Activated gamma-delta T cell (primary cell): ENCODE results near the gene FHOD1.

Source experiments
- DNase-seq: peaks from one replicate; lab custom pipeline; 2025; lab: John Stamatoyannopoulos, UW

The FHOD1 gene

GRCh38 chr16:67277294-67277998, 30.2 kb upstream of the FHOD1 start:
- no peak for DNase-seq

GRCh38 chr16:67275321-67275720, 28.0 kb upstream of the FHOD1 start:
- DNase-seq, result no peak

- DNase-seq, result no peak
Measured at GRCh38 chr16:67271446-67271845, 24.2 kb upstream of the FHOD1 start.

- no peak for DNase-seq
Measured at GRCh38 chr16:67270931-67271338, 23.7 kb upstream of the FHOD1 start.

- DNase-seq, result no peak
Measured at GRCh38 chr16:67269766-67270165, 22.5 kb upstream of the FHOD1 start.

- no peak for DNase-seq
Measured at GRCh38 chr16:67268136-67268579, 20.9 kb upstream of the FHOD1 start.

- no peak for DNase-seq
Measured at GRCh38 chr16:67265834-67266233, 18.6 kb upstream of the FHOD1 start.

- no peak for DNase-seq
Measured at GRCh38 chr16:67264866-67265265, 17.6 kb upstream of the FHOD1 start.

- no peak for DNase-seq
Measured at GRCh38 chr16:67264277-67264676, 17.0 kb upstream of the FHOD1 start.

GRCh38 chr16:67263201-67263600, 15.9 kb upstream of the FHOD1 start:
- DNase-seq, result no peak

GRCh38 chr16:67260426-67261063, 13.3 kb upstream of the FHOD1 start:
- no peak for DNase-seq

GRCh38 chr16:67259705-67260104, 12.4 kb upstream of the FHOD1 start:
- DNase-seq, result no peak

GRCh38 chr16:67258161-67258835, 11.0 kb upstream of the FHOD1 start:
- no peak for DNase-seq

GRCh38 chr16:67257486-67258160, 10.3 kb upstream of the FHOD1 start:
- no peak for DNase-seq

- DNase-seq, result no peak
Measured at GRCh38 chr16:67256701-67257230, 9.5 kb upstream of the FHOD1 start.

- no peak for DNase-seq
Measured at GRCh38 chr16:67255553-67256221, 8.4 kb upstream of the FHOD1 start.

GRCh38 chr16:67254801-67255552, 7.7 kb upstream of the FHOD1 start:
- DNase-seq, result no peak

GRCh38 chr16:67252609-67253497, 5.6 kb upstream of the FHOD1 start:
- DNase-seq, result no peak

GRCh38 chr16:67250045-67250327, 2.7 kb upstream of the FHOD1 start:
- DNase-seq, result no peak
